ENCODE data around the gene PTPN18.
"Not testable (repeated sequence)": the region's sequence is repeated elsewhere in the genome, so short reads cannot be mapped to it uniquely, and the experiment has no call there.

GRCh38 chr2:130333253-130333652 lies 22.6 kb upstream of the PTPN18 start:
- not testable (repeated sequence) for TF ChIP-seq SUZ12 (IDR thresholded peaks at IDR 0.05); HDGF (IDR thresholded peaks at IDR 0.05; ENCODE audit: borderline replicate concordance)

Measured in HEK293T (cell line).